Astrocyte (in vitro differentiated cells and primary cell): ENCODE measurements around the gene LIPG. TPM values are rescaled to one million over a fixed set of nuclear protein-coding genes. Genes with fewer than 3 reads are reported as not detected.

Experiments used
- total RNA-seq: library from RNA; stranded (reverse); gene quantifications from 2 replicates; pipeline ENCODE4 v1.2.1, GENCODE V29; 2021

Gene LIPG
- total RNA-seq, 1 donor from 2014 or later, result 18.3 TPM

Other genes with a start within 250 kb of the LIPG start
- 55.2 and 57.7 TPM in 2 replicates for gene DYM, start 101.4 kb upstream of the LIPG start, total RNA-seq
- 40.0 and 40.3 TPM in 2 replicates for gene C18orf32, start 74.8 kb upstream of the LIPG start, total RNA-seq
- 1,498 and 1,636 TPM in 2 replicates for gene RPL17, start 69.6 kb upstream of the LIPG start, total RNA-seq